ENCODE data around the gene ENC1.

DNA sequence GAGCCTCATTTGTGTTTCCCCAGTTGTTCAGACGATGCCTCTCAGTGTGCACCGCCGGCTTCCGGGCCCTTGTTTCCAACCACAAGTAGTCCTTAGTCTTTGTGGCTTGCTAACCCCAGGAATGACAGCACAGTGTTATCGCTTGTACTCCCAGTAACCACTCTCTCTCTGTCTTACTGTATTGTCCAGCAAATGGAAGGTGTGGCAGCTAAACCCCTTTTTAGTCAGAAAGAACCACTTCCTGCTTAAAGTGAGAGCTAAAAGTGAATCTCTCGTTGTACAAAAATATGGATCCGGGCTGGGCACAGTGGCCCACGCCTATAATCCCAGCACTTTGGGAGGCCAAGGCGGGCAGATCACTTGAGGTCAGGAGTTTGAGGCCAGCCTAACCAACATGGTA is 61.3 kb downstream of the ENC1 start:
- TF ChIP-seq POLR2A (IDR thresholded peaks at IDR 0.05; ENCODE audit: low read depth) (no peak), POLR2AphosphoS5 (IDR thresholded peaks at IDR 0.05) (no peak)
- TF ChIP-seq, protein P1, sequence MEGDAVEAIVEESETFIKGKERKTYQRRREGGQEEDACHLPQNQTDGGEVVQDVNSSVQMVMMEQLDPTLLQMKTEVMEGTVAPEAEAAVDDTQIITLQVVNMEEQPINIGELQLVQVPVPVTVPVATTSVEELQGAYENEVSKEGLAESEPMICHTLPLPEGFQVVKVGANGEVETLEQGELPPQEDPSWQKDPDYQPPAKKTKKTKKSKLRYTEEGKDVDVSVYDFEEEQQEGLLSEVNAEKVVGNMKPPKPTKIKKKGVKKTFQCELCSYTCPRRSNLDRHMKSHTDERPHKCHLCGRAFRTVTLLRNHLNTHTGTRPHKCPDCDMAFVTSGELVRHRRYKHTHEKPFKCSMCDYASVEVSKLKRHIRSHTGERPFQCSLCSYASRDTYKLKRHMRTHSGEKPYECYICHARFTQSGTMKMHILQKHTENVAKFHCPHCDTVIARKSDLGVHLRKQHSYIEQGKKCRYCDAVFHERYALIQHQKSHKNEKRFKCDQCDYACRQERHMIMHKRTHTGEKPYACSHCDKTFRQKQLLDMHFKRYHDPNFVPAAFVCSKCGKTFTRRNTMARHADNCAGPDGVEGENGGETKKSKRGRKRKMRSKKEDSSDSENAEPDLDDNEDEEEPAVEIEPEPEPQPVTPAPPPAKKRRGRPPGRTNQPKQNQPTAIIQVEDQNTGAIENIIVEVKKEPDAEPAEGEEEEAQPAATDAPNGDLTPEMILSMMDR (IDR thresholded peaks at IDR 0.05), result no peak
